Measurements from ENCODE around the gene PCDH15.

Gene PCDH15

DNA sequence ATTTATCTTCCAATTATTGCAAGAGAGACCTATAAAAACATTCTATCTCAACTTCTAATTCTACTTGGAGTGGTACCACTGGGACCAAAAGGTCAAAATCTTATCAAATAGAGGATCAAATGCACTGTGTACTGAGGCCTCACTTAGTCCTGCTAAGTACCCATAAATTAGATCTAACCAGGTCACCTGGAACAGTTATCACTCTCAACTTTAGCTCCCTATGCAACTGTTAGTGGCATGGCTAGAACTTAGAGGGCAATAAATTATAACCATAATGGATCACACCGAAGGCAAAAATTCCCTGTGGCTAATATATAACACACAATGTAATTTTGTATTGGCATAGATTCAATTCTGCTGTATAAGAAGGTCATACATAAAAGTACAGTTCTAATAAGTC, 428.9 kb downstream of the PCDH15 start:
- DNase-seq (ENCODE audit: low read depth in 2 of 2): no peak

- DNase-seq (ENCODE audit: low read depth in 2 of 2): no peak
These were observed 432.0 kb downstream of the PCDH15 start for GRCh38 chr10:54368984-54369383.

GRCh38 chr10:54363390-54363789, 437.6 kb downstream of the PCDH15 start:
- DNase-seq (ENCODE audit: low read depth in 2 of 2): no peak

- no peak for DNase-seq (ENCODE audit: low read depth in 2 of 2)
These were observed 459.0 kb downstream of the PCDH15 start for GRCh38 chr10:54342058-54342457.

DNA sequence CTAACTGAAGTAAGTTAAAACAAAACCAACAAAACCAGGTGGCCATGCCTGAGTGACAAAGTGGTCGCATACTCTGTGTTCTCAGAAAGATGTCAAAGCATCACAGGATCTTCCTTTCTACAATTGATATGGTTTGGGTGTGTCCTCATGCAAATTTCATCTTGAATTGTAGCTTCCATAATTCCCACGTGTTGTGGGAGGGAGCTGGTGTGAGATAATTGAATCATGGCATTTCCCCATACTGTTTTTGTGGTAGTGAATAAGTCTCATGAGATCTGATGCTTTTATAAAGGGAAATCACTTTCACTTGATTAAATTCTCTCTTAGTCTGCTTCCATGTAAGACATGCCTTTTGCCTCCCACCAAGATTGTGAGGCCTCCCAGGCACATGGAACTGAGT, 465.7 kb downstream of the PCDH15 start:
- DNase-seq (ENCODE audit: low read depth in 2 of 2): no peak

GRCh38 chr10:54319341-54319740, 481.7 kb downstream of the PCDH15 start:
- DNase-seq (ENCODE audit: low read depth in 2 of 2): no peak

- DNase-seq (ENCODE audit: low read depth in 2 of 2): no peak
These were observed 482.6 kb downstream of the PCDH15 start for GRCh38 chr10:54318470-54318869.

DNA sequence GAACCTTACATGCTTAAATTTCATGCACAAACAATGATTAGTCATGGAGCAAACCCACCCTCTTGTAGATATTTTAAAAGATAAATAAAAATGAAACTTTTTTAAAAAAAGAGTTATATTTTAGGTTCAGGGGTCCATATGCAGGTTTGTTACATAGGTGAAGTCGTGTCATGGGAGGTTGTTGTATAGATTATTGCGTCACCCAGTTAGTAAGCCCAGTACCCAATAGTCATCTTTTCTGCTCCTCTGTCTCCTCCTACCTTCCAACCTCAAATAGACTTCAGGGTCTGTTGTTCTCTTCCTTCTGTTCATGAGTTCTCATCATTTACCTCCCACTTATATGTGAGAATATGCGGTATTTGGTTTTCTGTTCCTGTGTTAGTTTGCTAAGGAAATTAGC, 486.6 kb downstream of the PCDH15 start:
- DNase-seq (ENCODE audit: low read depth in 2 of 2): no peak

- no peak for DNase-seq (ENCODE audit: low read depth in 2 of 2)
These were observed 516.4 kb downstream of the PCDH15 start for GRCh38 chr10:54284526-54285193.

DNA sequence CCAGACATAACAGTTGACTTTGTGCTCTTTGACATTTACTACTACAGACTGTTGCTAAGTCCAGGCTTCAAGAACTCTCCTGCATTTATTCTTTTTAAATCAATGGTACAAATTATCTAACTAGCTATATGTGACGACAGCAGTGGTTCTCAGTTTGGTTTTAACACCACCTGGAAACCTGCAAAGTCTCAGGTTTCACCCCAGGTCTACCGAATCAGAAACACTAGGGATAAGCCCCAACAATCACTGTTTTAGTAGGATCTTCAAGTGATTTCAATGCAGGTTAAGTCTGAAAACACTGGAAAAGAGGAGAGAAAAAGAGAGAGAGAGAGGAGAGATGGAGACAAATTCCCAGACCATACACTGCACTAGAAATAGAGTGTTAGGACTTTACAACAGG, 519.0 kb downstream of the PCDH15 start:
- DNase-seq (ENCODE audit: low read depth in 2 of 2): no peak

DNA sequence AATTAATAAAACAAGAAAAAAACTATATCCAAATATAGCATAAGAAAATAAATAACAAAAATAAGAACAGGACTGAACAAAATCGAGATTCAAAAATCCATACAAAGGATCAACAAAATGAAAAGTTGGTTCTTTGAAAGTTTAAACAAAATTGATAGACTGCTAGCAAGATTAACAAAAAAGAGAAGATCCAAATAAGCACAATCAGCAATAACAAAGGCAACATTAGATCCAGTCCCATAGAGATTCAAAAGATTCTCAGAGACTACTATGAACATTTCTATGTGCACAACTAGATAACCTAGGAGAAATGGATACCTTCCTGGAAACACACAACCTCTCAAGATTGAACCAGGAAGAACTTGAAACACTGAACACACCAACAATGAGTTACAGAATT, 534.6 kb downstream of the PCDH15 start:
- DNase-seq (ENCODE audit: low read depth in 2 of 2): no peak

DNA sequence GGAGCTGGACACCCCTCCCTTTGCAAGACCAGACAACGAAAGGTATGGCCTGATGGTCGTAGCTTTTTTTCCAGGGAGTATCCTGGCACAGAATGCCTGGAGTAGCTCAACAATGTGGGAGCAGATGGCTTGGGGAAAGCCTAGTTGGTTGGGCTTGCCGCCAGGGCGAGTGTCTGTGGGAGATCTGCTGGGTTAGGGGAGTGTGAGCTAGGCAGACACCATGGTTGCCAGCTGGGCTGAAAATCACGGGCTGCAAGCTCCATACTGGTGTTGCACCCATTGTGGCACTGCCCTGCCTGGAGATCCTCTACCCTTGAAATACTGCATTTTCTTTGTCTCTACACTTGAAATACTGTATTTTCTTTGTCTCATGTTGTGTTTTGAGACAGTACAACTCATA, 538.3 kb downstream of the PCDH15 start:
- DNase-seq (ENCODE audit: low read depth in 2 of 2): no peak

DNA sequence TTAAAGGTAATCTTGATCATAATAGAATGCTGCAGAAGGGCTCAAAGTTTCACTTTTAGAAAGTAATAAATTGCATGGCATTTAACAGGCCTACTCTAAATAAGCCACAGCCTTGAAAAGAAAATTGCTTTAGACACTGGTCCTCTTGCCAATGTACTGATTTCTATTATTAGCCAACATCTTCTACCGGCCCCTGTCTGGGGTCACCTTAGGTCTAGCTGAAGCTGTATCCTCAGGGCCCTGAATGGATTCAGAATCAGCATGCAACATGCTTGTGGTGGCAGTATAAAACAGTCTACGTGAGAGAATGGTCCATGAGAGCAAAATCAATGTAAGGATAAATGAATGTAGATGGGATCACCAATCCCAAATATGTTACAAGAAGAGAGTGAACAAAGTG, 541.9 kb downstream of the PCDH15 start:
- no peak for DNase-seq (ENCODE audit: low read depth in 2 of 2)

DNA sequence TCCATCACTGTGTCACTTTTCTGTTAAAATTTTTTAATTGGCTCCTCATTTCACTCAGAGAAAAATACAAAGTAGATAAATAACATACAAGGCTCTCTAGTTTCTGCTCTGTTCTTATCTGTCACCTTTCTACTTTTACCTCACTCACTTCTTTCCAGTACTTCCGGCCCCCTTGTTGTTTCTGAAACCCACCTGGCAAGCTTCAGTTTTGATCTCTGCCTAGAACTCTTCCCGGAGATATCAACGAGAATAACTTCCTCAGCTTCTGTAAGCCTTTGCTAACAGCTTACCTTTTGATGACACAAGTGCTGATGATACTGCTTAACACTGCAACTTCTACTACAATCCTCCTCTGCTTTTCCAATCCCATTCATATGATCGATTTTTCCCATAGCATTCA, 566.2 kb downstream of the PCDH15 start:
- DNase-seq (ENCODE audit: low read depth in 2 of 2): no peak

DNA sequence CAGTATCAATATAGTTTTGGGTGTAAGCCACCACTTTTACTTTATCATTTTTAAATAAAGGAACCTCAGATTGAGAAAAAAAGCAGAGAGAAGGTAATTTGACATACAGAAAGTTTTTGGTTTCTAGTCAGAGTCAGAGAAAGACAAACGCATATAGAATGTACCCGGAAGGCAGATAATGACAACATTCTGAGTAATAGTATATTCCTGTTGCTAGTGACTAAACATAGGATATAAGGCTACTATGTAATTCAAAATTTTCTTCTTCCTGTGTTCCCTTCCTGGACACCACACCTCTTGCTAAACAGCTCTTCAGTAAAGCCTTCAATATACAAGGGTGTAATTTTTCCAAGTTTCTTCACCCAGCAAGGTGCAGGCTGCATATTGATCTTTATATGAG, 597.6 kb downstream of the PCDH15 start:
- DNase-seq (ENCODE audit: low read depth in 2 of 2): no peak

GRCh38 chr10:54198051-54198450, 603.0 kb downstream of the PCDH15 start:
- DNase-seq (ENCODE audit: low read depth in 2 of 2): no peak

DNA sequence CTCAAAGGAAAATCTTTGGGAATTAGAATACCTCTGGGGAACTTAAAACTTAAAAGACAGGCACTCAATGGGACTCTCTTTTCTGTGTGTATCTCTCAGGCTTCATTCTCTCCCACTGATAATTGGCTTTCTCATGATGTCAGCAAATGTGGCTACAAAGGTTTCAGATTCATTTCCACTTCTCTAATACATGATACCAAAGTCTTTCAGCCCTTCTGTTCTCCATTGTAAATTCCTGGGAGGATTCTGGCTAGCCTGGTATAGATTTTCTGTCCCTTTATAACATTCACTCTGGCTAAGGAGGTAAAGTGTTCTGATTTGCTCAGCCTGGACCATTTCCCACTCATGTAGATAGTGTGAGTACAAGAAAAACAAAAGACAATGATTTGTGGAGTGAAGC, 606.2 kb downstream of the PCDH15 start:
- no peak for DNase-seq (ENCODE audit: low read depth in 2 of 2)

- no peak for DNase-seq (ENCODE audit: low read depth in 2 of 2)
These were observed 641.1 kb downstream of the PCDH15 start for GRCh38 chr10:54159924-54160323.

DNA sequence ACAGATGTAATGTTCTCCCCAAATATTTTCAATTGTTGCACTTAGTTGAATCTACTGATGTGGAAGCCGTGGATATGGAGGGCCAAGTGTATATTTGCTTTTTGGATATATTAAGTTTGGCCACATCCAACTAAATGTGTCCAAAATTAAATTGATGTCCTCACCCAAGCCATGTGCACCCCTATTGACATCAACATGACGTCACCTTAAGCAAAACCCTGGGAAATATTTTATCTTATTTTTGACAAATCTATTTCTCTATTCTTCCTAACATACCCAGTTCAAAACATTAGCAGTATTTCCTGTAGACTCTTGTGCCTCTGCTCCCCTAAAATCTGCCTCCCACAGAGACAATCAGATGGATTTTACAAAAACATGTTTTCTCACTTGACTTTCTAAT, 652.5 kb downstream of the PCDH15 start:
- DNase-seq (ENCODE audit: low read depth in 2 of 2): no peak

DNA sequence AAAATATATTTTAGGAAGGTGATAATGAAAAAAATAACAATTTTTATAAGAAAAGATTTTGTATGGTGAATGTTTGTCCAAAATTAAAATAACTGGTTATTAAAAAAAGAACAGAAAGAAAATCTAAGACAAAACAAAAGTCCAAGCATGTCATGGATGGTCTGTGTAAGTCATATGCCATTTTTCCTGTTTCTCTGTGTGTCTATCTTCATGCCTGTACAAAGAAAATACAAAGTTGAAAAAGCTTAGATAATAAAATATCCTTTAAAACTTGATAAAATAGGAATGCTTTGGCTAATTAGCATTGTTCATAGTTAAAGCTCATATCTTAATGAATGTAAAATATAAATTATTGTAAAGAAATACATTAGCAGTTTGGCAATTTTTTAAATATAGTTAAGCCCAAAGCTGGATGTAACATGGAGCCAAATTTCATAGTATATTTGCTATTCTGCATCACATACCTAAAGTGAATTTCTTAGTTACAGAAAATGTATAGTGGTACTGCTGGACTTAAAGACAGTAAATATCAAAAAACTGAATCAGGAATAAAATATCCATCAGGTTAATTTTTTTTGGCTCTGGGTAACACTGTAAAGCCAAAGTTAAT, 661.1 kb downstream of the PCDH15 start:
- DNase-seq (ENCODE audit: low read depth in 2 of 2): no peak

- DNase-seq (ENCODE audit: low read depth in 2 of 2): no peak
These were observed 663.6 kb downstream of the PCDH15 start for GRCh38 chr10:54137396-54137795.

DNA sequence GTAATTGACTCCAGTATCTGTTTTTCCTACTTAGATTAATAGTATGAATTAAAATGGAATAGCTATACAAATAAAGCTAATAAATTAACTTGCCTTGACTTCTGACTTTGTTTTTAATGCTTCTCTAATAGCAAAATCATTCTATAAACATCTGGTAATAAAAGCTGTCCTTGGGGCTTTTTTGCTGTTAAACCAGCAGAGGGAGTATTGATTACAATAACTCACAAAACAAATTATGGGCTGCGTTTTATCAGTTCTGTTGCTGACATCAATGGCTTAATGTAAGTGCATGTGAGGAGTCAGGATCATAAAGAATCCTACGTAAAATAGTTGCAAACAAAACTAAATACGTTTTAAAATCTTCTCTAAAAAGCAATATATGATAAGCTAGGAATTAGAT, 667.8 kb downstream of the PCDH15 start:
- DNase-seq (ENCODE audit: low read depth in 2 of 2): no peak

DNA sequence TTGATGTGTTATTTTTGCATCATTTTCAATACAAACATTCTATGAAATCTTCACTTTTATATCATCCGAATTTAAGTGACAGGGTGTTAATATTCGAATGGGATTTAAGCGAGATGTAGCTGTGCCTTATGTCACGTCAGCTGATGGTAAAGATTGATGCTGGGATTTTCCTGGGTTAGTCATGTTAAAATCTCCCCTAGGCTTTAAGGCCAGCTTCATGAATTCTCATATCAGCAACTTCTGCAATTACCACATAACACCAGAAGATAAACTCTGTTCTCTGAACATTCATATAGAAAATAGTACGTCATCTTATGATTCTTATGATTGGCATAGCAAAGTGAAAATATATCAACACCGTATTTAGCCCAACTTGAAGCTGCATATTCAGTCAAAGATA, 669.2 kb downstream of the PCDH15 start:
- DNase-seq (ENCODE audit: low read depth in 2 of 2): no peak

DNA sequence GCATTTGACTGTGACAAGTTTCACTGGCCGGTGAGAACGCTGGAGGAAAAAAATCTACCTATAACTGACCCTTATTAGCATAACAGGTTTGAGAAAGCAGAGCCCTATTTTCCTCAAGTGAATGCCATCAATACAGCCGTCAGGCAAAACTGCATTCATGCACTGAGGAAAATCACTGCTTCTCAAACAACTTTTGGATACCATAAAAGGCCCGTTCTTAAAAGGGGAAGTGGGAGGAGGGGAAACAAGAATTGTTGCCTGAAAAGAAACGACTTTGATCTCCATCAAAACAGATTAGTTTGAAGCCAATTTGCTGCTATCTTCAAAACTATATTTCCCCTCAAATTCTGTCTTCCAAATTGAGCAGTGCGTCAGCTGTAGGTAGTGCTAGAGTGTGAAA, 670.6 kb downstream of the PCDH15 start:
- no peak for DNase-seq (ENCODE audit: low read depth in 2 of 2)

All from stimulated activated CD8-positive, alpha-beta memory T cell treated with anti-CD3 and anti-CD28 coated beads, Interleukin-15, amount 100 ng/mL, for 48 hours (primary cell).